Neuron (in vitro differentiated cells): ENCODE results near the gene NATD1.
A peak's percentile ranks its signal among the peaks of the same experiment; 100 is the strongest.

Experiments
- H2AFZ ChIP-seq: one replicate; pipeline ENCODE4 v1.6.1; 2013; ENCODE audit warnings: low read depth, mild to moderate bottlenecking, inconsistent platforms, low read length, moderate library complexity
- H3K27me3 ChIP-seq: one replicate; pipeline ENCODE4 v1.6.1; 2013; ENCODE audit warnings: low read length; ENCODE audit not compliant: insufficient read depth
- H3K36me3 ChIP-seq: one replicate; pipeline ENCODE4 v1.6.1; 2013; ENCODE audit warnings: low read length; ENCODE audit not compliant: insufficient read depth
- H3K4me1 ChIP-seq: one replicate; pipeline ENCODE4 v1.6.1; 2013; ENCODE audit warnings: low read length; ENCODE audit not compliant: insufficient read depth
- H3K4me3 ChIP-seq: 2 replicates; pipeline ENCODE4 v1.5.1; 2013; ENCODE audit warnings: mild to moderate bottlenecking, low read length, moderate library complexity
- H3K9me3 ChIP-seq: one replicate; pipeline ENCODE4 v1.6.1; 2013; ENCODE audit warnings: low read length

Gene NATD1

DNA sequence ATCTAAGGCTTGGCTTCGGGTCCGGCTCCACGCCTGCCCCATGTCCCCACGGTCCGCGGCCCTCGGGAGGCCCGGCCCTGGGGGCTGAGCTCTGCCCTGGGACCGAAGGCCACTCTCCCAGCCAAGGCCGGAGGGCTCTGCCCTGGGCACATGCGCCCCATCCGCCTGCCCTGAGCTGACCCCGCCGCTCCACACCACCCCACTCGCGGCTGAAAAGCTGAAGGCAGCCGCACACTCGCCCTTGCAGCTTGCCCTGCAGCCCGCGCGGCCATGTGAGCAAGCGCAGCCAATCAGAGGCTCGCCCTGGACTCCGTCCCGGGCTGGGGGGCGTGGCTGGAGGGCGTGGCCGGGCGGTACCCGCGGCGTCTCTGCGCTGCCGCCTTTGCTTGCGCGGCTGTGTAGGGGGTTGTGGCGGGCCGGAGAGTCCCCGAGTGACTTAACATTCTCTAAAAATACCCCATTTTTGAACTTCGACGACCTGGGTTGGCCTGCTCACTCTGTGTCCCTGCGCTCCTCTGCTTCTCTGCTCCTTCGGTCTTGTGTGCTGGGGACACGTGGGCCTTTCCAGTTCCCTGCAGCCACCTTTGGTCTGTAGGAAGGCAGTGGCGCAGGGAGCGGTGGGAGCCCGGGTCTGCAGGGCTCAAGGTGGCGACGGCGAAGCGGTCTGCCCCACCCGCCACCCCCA is 22.5 kb upstream of the NATD1 start:
- peak overlapping the region; percentile 65 for H3K4me3 ChIP-seq
- H3K4me1 ChIP-seq = peaks cover 4% of the 10 kb centered on the region
- H3K36me3 ChIP-seq = no peaks in the 10 kb centered on the region
- H3K27me3 ChIP-seq = peaks cover 26% of the 10 kb centered on the region
- no peaks in the 10 kb centered on the region for H3K9me3 ChIP-seq
- H2AFZ ChIP-seq = peak overlapping the region; percentile 96

DNA sequence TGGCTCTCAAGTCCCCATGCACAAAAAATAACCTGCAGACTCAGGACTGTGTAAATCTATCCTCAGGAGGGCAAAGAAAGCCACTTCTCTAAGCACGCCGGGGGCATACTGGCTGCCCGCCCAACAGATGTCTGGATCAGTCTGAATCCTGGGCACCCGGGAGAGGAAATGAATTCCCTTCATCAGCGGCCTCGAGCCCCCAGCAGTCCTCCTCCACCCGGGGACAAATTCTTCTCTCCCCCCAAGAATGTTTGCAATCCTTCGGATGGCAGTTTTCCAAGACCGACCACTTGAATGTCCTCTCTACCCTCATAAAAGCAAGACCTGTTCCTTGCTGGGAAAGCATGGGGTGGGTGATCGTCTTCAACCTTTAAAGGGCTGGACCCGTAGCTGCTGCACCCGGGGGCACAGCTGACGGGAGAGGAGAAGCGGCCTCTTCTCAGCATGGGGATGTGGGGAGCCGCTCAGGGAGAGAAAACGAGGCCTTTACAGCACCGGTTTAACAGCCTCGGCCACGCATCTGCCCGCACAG is 21.9 kb upstream of the NATD1 start:
- Histone ChIP-seq H3K27me3 (peaks cover 26% of the 10 kb centered on the region), H3K36me3 (no peaks in the 10 kb centered on the region), H3K4me1 (peaks cover 4% of the 10 kb centered on the region), H3K4me3 (peak overlapping the region; percentile 65), H3K9me3 (no peaks in the 10 kb centered on the region), H2AFZ (peak overlapping the region; percentile 96)

DNA sequence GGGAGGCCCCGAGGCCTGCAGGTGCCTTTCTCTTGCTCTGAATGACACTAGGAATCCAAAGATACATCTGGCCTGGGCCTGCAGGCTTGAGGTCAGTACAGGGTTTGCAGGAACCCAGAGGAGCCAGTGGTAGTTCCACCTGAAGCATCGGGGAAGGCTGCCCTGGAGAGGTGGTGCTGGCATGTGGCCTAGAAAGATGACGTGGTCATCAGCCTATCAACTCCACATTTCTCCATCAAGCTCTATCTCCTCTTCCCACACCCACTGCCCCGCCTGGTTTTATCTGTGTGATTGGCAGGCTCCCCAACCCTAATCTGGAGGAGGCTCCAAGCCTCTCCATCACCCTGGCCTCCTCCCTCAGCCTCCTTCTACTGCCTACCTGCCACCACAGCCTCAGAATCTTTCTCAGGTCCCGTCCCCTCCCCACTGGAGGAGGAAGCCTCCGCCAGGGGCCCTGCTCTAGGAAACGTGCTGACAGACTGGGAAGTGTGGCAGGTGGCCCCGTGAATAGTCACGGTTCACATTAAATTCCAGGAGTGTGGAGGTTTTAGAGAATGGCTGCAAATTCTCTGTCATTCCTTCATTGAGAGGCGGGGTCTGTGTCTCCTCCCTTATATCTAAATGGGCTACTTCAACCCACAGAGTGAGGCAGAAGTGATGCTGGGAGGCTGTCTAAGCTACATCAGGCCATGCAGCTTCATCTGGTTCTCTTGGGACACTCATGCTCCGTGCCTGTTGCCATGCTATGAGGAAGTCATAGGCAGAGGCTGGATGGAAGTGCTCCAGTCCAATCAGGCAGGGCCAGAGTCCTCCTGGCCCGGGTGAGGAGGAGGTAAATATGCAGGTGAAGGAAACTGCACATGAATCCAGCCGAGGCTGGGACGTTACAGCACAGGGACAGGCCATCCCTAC is 19.9 kb upstream of the NATD1 start:
- H3K36me3 ChIP-seq = no peaks in the 10 kb centered on the region
- H3K27me3 ChIP-seq = peaks cover 22% of the 10 kb centered on the region
- H2AFZ ChIP-seq = no peak overlapping the region
- H3K4me3 ChIP-seq = no peak overlapping the region
- no peaks in the 10 kb centered on the region for H3K9me3 ChIP-seq
- H3K4me1 ChIP-seq = peaks cover 4% of the 10 kb centered on the region

DNA sequence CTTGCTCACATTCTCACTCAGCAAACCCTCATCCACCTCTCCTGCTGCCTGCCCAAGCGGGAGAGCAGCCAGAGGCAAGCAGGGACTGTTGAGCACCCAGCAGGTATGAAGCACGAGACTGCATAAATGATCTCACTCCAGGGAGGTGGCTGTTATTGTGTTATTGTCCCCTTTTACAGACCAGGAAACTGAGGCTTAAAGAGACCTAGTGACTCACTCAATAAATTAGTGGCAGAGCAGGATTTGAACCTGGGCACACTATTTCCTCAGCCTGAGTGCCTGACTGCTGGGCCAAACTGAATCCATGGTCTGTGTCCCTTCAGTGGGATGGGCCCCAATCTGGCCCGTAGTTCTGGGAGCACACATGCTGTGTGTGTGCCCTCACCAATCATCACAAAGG is 19.0 kb upstream of the NATD1 start:
- no peak overlapping the region for H3K4me3 ChIP-seq
- peaks cover 22% of the 10 kb centered on the region for H3K27me3 ChIP-seq
- H3K4me1 ChIP-seq = peaks cover 4% of the 10 kb centered on the region
- no peaks in the 10 kb centered on the region for H3K36me3 ChIP-seq
- no peak overlapping the region for H2AFZ ChIP-seq
- no peaks in the 10 kb centered on the region for H3K9me3 ChIP-seq

DNA sequence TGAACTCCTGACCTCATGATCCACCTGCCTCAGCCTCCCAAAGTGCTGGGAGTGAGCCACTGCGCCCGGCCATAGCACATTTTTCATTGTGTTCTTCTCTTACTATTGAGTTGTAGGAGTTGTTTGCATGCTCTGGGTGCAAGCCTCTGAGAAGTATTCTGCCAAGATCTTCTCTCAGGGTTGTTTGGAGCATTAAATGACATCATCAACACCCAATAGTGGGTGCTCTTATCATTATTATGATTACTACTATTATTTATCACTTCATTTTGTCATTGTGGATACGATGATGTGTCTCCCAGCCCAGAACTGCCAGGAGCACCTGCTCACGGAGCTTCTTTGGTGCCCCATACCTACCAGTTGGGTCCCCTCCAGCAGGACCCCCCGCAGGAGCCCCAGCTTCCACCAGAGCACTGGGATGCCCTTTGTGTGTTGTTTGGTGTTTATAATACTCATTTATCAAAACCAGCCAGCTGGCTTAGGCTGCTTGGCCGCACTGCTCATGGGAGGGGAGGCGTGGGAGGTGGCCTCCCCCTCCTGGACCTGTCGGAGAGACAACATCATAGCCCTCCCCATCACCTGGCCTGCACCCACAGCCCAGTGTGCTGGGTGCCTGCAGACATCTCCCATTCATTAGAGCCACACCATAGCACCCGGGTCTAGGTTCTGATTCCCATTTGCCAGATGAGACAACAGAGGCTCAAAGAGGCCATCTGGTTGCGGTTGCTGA is 18.4 kb upstream of the NATD1 start:
- H3K4me1 ChIP-seq = peaks cover 4% of the 10 kb centered on the region
- no peak overlapping the region for H3K4me3 ChIP-seq
- no peaks in the 10 kb centered on the region for H3K36me3 ChIP-seq
- H2AFZ ChIP-seq = no peak overlapping the region
- H3K9me3 ChIP-seq = no peaks in the 10 kb centered on the region
- H3K27me3 ChIP-seq = peaks cover 18% of the 10 kb centered on the region

DNA sequence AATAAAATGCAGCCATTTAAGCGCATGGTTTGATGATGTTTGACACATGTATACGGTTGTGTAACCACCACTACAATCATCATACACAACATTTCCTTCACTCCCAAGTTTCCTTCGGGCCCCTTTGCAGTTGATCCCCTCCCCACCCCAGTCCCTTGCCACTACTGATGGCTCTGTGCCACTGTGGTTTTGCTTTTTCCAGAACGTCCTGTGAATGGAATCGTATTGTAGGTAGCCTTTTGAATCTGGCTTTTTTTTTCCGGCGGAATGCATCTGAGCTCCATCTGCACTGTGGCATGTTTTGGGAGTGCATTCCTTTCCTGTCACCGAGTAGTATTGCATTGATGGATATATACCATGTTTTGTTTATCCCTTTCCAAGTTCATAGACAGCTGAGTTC is 16.2 kb upstream of the NATD1 start:
- H3K4me3 ChIP-seq = no peak overlapping the region
- H3K36me3 ChIP-seq = no peaks in the 10 kb centered on the region
- no peaks in the 10 kb centered on the region for H3K4me1 ChIP-seq
- no peaks in the 10 kb centered on the region for H3K9me3 ChIP-seq
- H2AFZ ChIP-seq = no peak overlapping the region
- peaks cover 8% of the 10 kb centered on the region for H3K27me3 ChIP-seq

DNA sequence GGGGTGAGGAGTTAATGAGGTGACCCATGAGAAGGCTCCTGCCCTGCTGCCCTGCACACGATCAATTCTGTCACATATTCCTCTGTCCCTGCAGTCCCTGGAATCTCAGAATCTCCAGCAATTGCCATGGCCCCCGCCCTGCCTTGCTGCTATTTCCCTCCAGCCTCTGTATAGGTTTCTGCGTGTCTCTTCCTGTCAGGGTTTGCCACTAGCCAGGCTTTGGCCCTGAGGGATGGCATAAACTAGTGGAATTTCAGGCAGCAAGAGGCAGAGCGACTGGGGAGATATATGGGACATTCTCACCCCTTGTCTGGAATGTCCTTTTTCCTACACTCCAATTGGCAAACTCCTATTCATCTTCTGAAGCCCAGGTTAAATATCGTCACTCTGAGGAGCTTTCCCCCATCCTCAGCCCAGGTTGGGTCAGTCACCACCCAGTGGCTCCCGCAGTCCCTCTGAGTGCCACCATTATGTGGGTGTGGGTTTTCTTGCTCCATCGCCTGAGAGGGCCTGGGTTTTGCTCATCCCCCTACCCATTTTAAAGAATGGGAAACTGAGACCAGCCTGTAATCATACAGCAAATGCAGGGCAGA is 15.5 kb upstream of the NATD1 start:
- Histone ChIP-seq H3K36me3 (no peaks in the 10 kb centered on the region), H3K27me3 (peaks cover 4% of the 10 kb centered on the region), H3K4me1 (no peaks in the 10 kb centered on the region), H2AFZ (no peak overlapping the region), H3K9me3 (no peaks in the 10 kb centered on the region), H3K4me3 (no peak overlapping the region)

DNA sequence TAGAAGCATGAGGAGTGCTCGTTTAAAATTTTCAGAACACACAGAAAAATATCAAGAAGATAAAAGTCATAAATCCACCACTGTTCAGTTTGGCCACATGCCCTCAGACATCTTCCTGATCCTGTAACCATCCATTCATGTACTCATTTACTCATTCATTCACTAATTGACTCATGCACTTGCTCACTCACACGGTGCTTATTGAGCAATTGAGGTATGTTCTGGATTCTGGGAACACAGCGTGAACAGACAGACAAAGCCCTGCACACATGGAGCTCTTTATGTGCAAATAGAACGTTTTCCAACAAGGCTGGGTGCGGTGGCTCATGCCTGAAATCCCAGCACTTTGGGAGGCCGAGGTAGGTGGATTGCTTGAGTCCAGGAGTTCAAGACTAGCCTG is 10.2 kb upstream of the NATD1 start:
- Histone ChIP-seq H3K9me3 (no peaks in the 10 kb centered on the region), H2AFZ (no peak overlapping the region), H3K27me3 (peaks cover 3% of the 10 kb centered on the region), H3K36me3 (no peaks in the 10 kb centered on the region), H3K4me3 (no peak overlapping the region), H3K4me1 (no peaks in the 10 kb centered on the region)

DNA sequence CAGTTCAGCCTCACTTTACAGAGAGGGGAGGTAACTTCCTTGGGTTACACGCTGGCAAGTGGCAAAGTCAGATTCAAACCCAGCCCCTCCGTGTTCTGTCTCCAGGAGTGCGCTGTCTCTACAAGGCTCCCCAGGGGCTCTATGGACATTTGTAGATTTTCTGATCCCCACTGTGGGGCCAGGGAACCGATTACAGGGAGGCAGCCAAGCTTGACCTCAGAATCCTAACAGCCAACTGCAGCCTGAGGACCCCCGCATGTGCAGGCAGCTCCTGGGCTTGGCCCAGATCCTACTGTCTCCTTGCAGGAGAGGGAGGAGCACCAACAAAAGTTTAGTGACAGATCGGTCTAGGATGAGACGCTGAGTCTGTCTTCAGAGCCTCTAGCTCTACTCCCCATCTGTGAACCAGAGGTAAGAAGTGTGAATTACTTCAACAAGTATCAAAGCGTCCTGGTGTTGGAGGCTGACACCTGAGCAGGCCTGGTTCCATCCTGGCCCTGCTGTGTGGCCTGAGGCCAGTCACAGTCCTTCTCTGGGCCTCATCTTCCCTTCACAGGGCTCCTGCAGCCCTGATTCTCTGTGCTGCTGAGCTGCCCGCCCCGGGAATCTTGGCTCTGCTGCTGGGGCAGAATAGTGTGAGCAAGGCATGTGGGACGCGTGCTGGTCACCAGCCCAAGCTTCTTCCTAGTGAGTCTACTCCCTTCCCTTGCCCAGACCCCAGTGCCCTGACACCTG is 9.2 kb upstream of the NATD1 start:
- Histone ChIP-seq H3K4me3 (no peak overlapping the region), H3K27me3 (peaks cover 3% of the 10 kb centered on the region), H3K9me3 (no peaks in the 10 kb centered on the region), H2AFZ (no peak overlapping the region), H3K36me3 (no peaks in the 10 kb centered on the region), H3K4me1 (no peaks in the 10 kb centered on the region)

DNA sequence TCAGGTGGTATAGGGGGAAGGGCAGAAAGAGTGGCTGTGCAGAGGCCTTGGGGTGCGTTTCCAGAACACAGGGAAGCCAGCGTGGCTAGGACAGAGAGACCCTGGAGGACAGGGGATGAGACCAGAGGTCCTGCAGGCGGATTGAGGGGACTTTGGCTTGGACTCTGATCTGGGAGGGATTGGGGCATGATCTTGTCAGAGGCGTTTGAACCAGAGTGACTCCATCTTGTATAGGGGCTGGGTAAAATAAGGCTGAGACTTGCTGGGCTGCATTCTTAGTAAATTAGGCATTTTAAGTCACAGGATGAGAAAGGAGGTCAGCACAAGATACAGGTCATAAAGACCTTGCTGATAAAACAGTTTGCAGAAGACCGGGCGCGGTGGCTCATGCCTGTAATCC is 5.4 kb upstream of the NATD1 start:
- H3K4me1 ChIP-seq = no peaks in the 10 kb centered on the region
- H3K27me3 ChIP-seq = peaks cover 3% of the 10 kb centered on the region
- no peaks in the 10 kb centered on the region for H3K9me3 ChIP-seq
- H3K4me3 ChIP-seq = no peak overlapping the region
- no peaks in the 10 kb centered on the region for H3K36me3 ChIP-seq
- no peak overlapping the region for H2AFZ ChIP-seq

DNA sequence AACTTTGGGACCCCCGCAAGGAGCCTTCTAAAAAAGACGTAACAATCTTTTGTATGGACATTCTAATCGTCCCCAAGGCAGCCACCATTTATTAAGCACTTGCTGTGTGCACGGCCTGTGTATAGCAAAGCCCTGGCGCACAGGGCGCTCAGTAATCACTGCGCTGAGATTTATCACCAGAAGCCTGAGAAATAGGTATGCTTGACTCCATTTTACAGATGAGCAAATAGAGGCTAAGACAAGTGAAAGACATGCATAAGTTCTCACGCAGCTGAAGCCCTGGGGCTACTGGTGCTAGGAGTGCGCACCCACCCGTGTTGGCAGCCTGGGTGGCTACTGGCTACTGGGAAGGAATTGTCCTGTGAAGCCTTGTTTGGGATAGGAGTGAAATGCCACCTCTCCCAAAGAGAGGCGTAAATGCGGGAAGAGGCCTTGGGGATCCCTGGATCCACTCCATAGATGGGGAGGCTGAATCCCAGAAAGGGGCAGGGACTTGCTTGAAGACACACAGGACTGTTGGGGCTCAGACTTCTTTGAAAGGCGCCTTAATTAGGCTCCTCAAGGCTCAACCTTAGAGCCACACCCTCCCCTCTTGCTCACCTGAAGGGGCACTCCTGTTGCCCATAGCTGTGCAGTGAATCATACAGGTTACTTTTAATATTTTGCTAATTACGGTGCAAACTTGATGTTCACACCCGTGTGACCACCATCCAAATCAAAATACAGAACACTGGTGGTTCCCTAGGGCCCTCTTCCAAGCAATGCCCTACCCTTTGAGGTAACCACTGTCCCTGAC is 634 bp upstream of the NATD1 start:
- Histone ChIP-seq H3K27me3 (no peaks in the 10 kb centered on the region), H3K4me3 (peak overlapping the region; percentile 58), H3K4me1 (no peaks in the 10 kb centered on the region), H2AFZ (peak overlapping the region; percentile 77), H3K36me3 (no peaks in the 10 kb centered on the region), H3K9me3 (no peaks in the 10 kb centered on the region)
